CD4-positive, alpha-beta T cell (primary cell): Measurements from ENCODE around the gene H6PD. TPM values are rescaled to one million over a fixed set of nuclear protein-coding genes. Genes with fewer than 3 reads are reported as not detected.

Source experiments
- ATAC-seq: fragments of 200-7000 bp; cut with Tn5 transposase; one replicate; pipeline ENCODE4 v1.10.0; 2022; ENCODE audit warnings: mild to moderate bottlenecking; ENCODE audit not compliant: poor library complexity
- CTCF ChIA-PET: fragments of 350-600 bp; sonication (Branson Sonifier 250); formaldehyde crosslinking; loops from one replicate; lab custom pipeline; 2021; ENCODE audit warnings: antibody characterized with exemption, inconsistent platforms; lab: Charles Lee
- POLR2A ChIA-PET: fragments of 350-600 bp; sonication (Branson Sonifier 250); formaldehyde crosslinking; loops from one replicate; lab custom pipeline; 2021; ENCODE audit warnings: antibody characterized with exemption, inconsistent platforms; lab: Charles Lee
- DNase-seq, 14 experiments: peaks; one replicate each; pipeline ENCODE4 v3.0.0-alpha.2; 2013 to 2020; ENCODE audit warnings: mixed read lengths in 2 of 14
- H3K27ac ChIP-seq, 2 donors: one replicate each; pipeline versions ENCODE4 v1.5.1 to v1.7.0; 2013; ENCODE audit warnings: low read length in 2 of 2, low read depth in 1 of 2, mild to moderate bottlenecking in 1 of 2
- H3K27me3 ChIP-seq, 2 experiments: 1 replicate in 1 of 2; 2 replicates in 1 of 2; pipeline versions ENCODE4 v1.6.1 to v1.7.0; 2013; ENCODE audit warnings: low read length in 2 of 2, control low read depth in 1 of 2, mild to moderate bottlenecking in 1 of 2, moderate library complexity in 1 of 2; ENCODE audit not compliant: insufficient read depth in 2 of 2, control insufficient read depth in 1 of 2
- H3K36me3 ChIP-seq: one replicate; pipeline ENCODE4 v1.6.1; 2013; ENCODE audit warnings: low read length, control low read depth; ENCODE audit not compliant: insufficient read depth
- H3K4me1 ChIP-seq: one replicate; pipeline ENCODE4 v1.6.1; 2013; ENCODE audit warnings: low read length, control low read depth; ENCODE audit not compliant: insufficient read depth
- H3K4me3 ChIP-seq: one replicate; pipeline ENCODE4 v1.5.1; 2013; ENCODE audit warnings: mild to moderate bottlenecking, low read length, moderate library complexity
- H3K9me3 ChIP-seq, 2 experiments: 1 replicate in 1 of 2; 2 replicates in 1 of 2; pipeline versions ENCODE4 v1.6.1 to v1.7.0; 2013; ENCODE audit warnings: low read length in 2 of 2, mild to moderate bottlenecking in 2 of 2, control low read depth in 1 of 2, moderate library complexity in 1 of 2; ENCODE audit not compliant: control insufficient read depth in 1 of 2, insufficient read depth in 1 of 2
- H3K27ac Mint-ChIP-seq: one replicate; pipeline ENCODE4 v1.8.0; 2020; ENCODE audit warnings: mixed read lengths
- H3K27me3 Mint-ChIP-seq: one replicate; pipeline ENCODE4 v1.8.0; 2021; ENCODE audit warnings: mixed read lengths
- H3K36me3 Mint-ChIP-seq: one replicate; pipeline ENCODE4 v1.8.0; 2021; ENCODE audit warnings: low read depth, mixed read lengths
- H3K4me1 Mint-ChIP-seq: one replicate; pipeline ENCODE4 v1.8.0; 2021; ENCODE audit warnings: low read depth, mixed read lengths
- H3K4me3 Mint-ChIP-seq: one replicate; pipeline ENCODE4 v1.8.0; 2020; ENCODE audit warnings: mild to moderate bottlenecking, mixed read lengths
- H3K9me3 Mint-ChIP-seq: one replicate; pipeline ENCODE4 v1.8.0; 2020; ENCODE audit warnings: mixed read lengths
- CTCF ChIP-seq: fragments of 200-600 bp; IDR thresholded peaks from one replicate; pipeline ENCODE4 v1.8.0; 2022; ENCODE audit warnings: antibody characterized with exemption, mild to moderate bottlenecking
- intact Hi-C, 2 experiments: fragments of 100-400 bp; cut with DNase I in 1 of 2; cut with micrococcal nuclease in 1 of 2; formaldehyde crosslinking; loops; one replicate each; pipeline versions ENCODE4 v1.15.1 to v1.9.0; 2023 to 2025; cut with DNase I, micrococcal nuclease
- total RNA-seq, 174 experiments: library from RNA in 2 of 174; stranded (reverse) in 2 of 174; gene quantifications; one replicate each; pipeline ENCODE4 v1.2.3 and lab custom pipeline; 2021 to 2026

Gene H6PD
- total RNA-seq, 2 experiments from 2014 or later: 13.6 to 13.9 TPM

GRCh38 chr1:9253453-9254105 lies 19.0 kb downstream of the H6PD start:
- DNase-seq: no peak
- Histone ChIP-seq H3K36me3 (peaks cover 5% of the 10 kb centered on the region), H3K4me3 (no peak overlapping the region), H3K27ac (no peak overlapping the region), H3K4me1 (peaks cover 14% of the 10 kb centered on the region), H3K9me3 (no peaks in the 10 kb centered on the region), H3K27me3 (no peaks in the 10 kb centered on the region)
- Mint-ChIP-seq H3K27ac (no peak overlapping the region), H3K4me1 (peaks cover 32% of the 10 kb centered on the region), H3K36me3 (peaks cover 30% of the 10 kb centered on the region), H3K9me3 (no peaks in the 10 kb centered on the region), H3K27me3 (no peaks in the 10 kb centered on the region), H3K4me3 (no peak overlapping the region)
- no peak for ATAC-seq
- intact Hi-C loops: no loop called here
- CTCF ChIA-PET: interaction anchor here (1.4 kb wide), 2 partner anchors 18 to 334 kb away, joined by 3 read pairs; no protein-coding TSS in a partner anchor
- no peak for TF ChIP-seq CTCF
- POLR2A ChIA-PET: no interaction called here

GRCh38 chr1:9256332-9256731 lies 21.8 kb downstream of the H6PD start:
- ChIA-PET POLR2A (no interaction called here), CTCF (no interaction called here)
- H3K27ac ChIP-seq: no peak overlapping the region
- no peaks in the 10 kb centered on the region for H3K27me3 ChIP-seq
- peaks cover 6% of the 10 kb centered on the region for H3K4me1 ChIP-seq
- intact Hi-C loops: no loop called here
- Mint-ChIP-seq H3K27ac (no peak overlapping the region), H3K27me3 (no peaks in the 10 kb centered on the region), H3K9me3 (no peaks in the 10 kb centered on the region), H3K4me3 (no peak overlapping the region), H3K4me1 (peaks cover 46% of the 10 kb centered on the region), H3K36me3 (peaks cover 40% of the 10 kb centered on the region)
- H3K4me3 ChIP-seq: no peak overlapping the region
- H3K9me3 ChIP-seq: no peaks in the 10 kb centered on the region
- H3K36me3 ChIP-seq: peaks cover 3% of the 10 kb centered on the region
- no peak for TF ChIP-seq CTCF
- ATAC-seq: no peak
- no peak for DNase-seq

GRCh38 chr1:9257851-9258250 lies 23.3 kb downstream of the H6PD start:
- peaks cover 15% of the 10 kb centered on the region for H3K36me3 ChIP-seq
- TF ChIP-seq CTCF: no peak
- intact Hi-C loops: no loop called here
- DNase-seq (no peak), ATAC-seq (no peak)
- no peaks in the 10 kb centered on the region for H3K9me3 Mint-ChIP-seq
- POLR2A ChIA-PET: no interaction called here
- no peaks in the 10 kb centered on the region for H3K9me3 ChIP-seq
- H3K36me3 Mint-ChIP-seq: peaks cover 52% of the 10 kb centered on the region
- H3K4me1 ChIP-seq: peaks cover 6% of the 10 kb centered on the region
- H3K4me3 ChIP-seq: no peak overlapping the region
- H3K27ac ChIP-seq: no peak overlapping the region
- CTCF ChIA-PET: no interaction called here
- no peak overlapping the region for H3K27ac Mint-ChIP-seq
- no peak overlapping the region for H3K4me3 Mint-ChIP-seq
- H3K4me1 Mint-ChIP-seq: peaks cover 46% of the 10 kb centered on the region
- no peaks in the 10 kb centered on the region for H3K27me3 ChIP-seq
- no peaks in the 10 kb centered on the region for H3K27me3 Mint-ChIP-seq
